Islet precursor cell (in vitro differentiated cells): ENCODE results near the gene DCLRE1B.

Experiments
- DNase-seq: peaks from one replicate; pipeline ENCODE4 v3.0.0-alpha.2; 2018

The DCLRE1B gene

GRCh38 chr1:113950908-113951307 lies 45.8 kb downstream of the DCLRE1B start:
- DNase-seq = no peak

DNA sequence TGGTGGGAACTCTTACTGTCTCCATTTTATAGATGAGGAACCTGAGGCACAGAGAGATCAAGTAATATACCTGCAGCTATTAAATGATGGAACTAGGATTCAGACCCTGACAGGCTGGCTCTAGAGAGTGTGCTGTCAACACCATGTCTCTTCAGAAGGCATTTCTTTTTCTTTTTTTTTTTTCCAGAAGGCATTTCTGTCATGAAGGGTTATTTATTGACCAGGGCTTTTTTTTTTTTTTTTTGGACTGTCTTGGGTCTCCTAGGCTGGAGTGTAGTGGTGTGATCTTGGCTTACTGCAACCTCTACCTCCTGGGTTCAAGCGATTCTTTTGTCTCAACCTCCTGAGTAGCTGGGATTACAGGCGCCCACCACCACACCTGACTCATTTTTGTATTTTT lies 46.6 kb downstream of the DCLRE1B start:
- DNase-seq = no peak

DNA sequence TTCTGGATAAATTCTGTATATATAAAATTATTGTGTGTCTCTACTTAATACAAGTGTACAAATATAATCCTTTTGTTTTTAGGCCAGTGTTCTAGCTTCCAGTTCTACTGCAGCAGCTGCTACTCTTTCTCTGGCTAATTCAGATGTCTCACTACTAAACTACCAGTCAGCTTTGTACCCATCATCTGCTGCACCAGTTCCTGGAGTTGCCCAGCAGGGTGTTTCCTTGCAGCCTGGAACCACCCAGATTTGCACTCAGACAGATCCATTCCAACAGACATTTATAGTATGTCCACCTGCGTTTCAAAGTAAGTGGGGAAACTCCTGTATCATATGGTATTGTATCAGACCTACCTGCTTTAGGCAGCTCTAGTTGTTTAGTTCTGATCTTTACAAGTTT lies 52.9 kb downstream of the DCLRE1B start:
- DNase-seq = no peak

GRCh38 chr1:113958691-113959090 lies 53.6 kb downstream of the DCLRE1B start:
- no peak for DNase-seq

- DNase-seq = no peak
Observed at GRCh38 chr1:113963281-113963906, 58.3 kb downstream of the DCLRE1B start.
